ENCODE data around the gene ACD.

DNA sequence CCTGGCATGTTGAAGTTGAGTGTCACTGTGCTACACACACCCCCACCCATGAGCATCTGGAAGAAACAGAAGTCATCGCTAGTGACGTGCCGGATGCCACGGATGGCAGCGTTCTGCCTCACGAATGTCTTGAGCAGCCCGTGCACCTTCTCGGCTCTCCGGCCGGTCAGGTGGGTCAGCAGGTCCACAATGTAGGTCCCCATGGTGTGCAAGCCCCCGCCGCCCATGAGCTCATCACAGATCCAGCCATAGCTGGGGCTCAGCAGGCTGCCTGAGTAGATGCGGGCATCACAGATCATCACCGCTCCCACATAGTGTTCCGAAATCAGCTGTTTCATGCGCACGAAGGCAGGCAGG is 15.5 kb upstream of the ACD start:
- no peak for TF ChIP-seq ARNTL (CRISPR knock-in tag; IDR thresholded peaks at IDR 0.05; ENCODE audit: borderline replicate concordance, low read depth)
- TF ChIP-seq SNAI2 (CRISPR knock-in tag; IDR thresholded peaks at IDR 0.05) = no peak
- no peak for TF ChIP-seq TCF4 (CRISPR knock-in tag; IDR thresholded peaks at IDR 0.05; ENCODE audit: borderline replicate concordance)
- TF ChIP-seq BACH2 (CRISPR knock-in tag; IDR thresholded peaks at IDR 0.05; ENCODE audit: borderline replicate concordance) = no peak
- TF ChIP-seq OSR1 (CRISPR knock-in tag; IDR thresholded peaks at IDR 0.05) = no peak
- TF ChIP-seq ZNF70 (CRISPR knock-in tag; IDR thresholded peaks at IDR 0.05) = no peak
- TF ChIP-seq CSDC2 (CRISPR knock-in tag; IDR thresholded peaks at IDR 0.05) = no peak
- TF ChIP-seq ZNF8 (CRISPR knock-in tag; IDR thresholded peaks at IDR 0.05) = no peak
- TF ChIP-seq RARB (CRISPR knock-in tag; IDR thresholded peaks at IDR 0.05) = no peak
- TF ChIP-seq ZC3H10 (CRISPR knock-in tag; IDR thresholded peaks at IDR 0.05) = no peak
